Mucosa of descending colon (tissue), 3 donors: ENCODE data around the gene NEMP1. TPM values are rescaled to one million over a fixed set of nuclear protein-coding genes. Genes with fewer than 3 reads are reported as not detected.
A peak's percentile ranks its signal among the peaks of the same experiment; 100 is the strongest.

Experiments
- ATAC-seq: fragments of 200-7000 bp; cut with Tn5 transposase; one replicate; pipeline ENCODE4 v1.9.1; 2020; ENCODE audit warnings: mild to moderate bottlenecking, moderate library complexity
- DNase-seq, 3 donors: peaks; one replicate each; pipeline ENCODE4 v3.0.0-alpha.2; 2020
- H3K36me3 ChIP-seq: fragments of 200-600 bp; one replicate; pipeline ENCODE4 v1.8.0; 2021; ENCODE audit warnings: low read depth, mild to moderate bottlenecking
- H3K4me1 ChIP-seq: fragments of 200-600 bp; one replicate; pipeline ENCODE4 v1.8.0; 2021; ENCODE audit warnings: low read depth, mild to moderate bottlenecking
- H3K4me3 ChIP-seq: fragments of 200-600 bp; one replicate; pipeline ENCODE4 v1.8.0; 2021; ENCODE audit warnings: mild to moderate bottlenecking
- H3K9me3 ChIP-seq: fragments of 200-600 bp; one replicate; pipeline ENCODE4 v1.8.0; 2021; ENCODE audit warnings: mild to moderate bottlenecking
- intact Hi-C, 2 donors: fragments of 100-400 bp; cut with DNase I in 1 of 2; cut with micrococcal nuclease in 1 of 2; formaldehyde crosslinking; loops; one replicate each; pipeline versions ENCODE4 v1.11.0 to v1.11.1; 2022; cut with DNase I, micrococcal nuclease
- total RNA-seq, 3 donors: library from RNA; stranded (reverse); fragmentation: NEBNext Ultra II Directional in 2 of 3; extraction: Animal tissue kit (Norgen Biotek cat#: 25700) in 2 of 3; gene quantifications; one replicate each; pipeline versions ENCODE4 v1.2.1 to v1.2.4, GENCODE V29; 2021 to 2023
- TF ChIP-seq, protein P1 (sequence below): fragments of 200-600 bp; IDR thresholded peaks from one replicate; pipeline ENCODE4 v1.8.0; 2022; ENCODE audit warnings: antibody characterized with exemption, mild to moderate bottlenecking
- donor health status: DM: no; HTN: no; CAD: no; lungs with moderate emphysema.
- donor health status: DM: no; HTN: no; CAD: no.
- donor health status: DM: no; HTN: yes; CAD: no.

The NEMP1 gene
- total RNA-seq, 3 donors from 2014 or later: 6.3 to 16.9 (median 10.2) TPM

- no peaks in the 10 kb centered on the region for H3K36me3 ChIP-seq
- TF ChIP-seq, protein P1, sequence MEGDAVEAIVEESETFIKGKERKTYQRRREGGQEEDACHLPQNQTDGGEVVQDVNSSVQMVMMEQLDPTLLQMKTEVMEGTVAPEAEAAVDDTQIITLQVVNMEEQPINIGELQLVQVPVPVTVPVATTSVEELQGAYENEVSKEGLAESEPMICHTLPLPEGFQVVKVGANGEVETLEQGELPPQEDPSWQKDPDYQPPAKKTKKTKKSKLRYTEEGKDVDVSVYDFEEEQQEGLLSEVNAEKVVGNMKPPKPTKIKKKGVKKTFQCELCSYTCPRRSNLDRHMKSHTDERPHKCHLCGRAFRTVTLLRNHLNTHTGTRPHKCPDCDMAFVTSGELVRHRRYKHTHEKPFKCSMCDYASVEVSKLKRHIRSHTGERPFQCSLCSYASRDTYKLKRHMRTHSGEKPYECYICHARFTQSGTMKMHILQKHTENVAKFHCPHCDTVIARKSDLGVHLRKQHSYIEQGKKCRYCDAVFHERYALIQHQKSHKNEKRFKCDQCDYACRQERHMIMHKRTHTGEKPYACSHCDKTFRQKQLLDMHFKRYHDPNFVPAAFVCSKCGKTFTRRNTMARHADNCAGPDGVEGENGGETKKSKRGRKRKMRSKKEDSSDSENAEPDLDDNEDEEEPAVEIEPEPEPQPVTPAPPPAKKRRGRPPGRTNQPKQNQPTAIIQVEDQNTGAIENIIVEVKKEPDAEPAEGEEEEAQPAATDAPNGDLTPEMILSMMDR: no peak
- intact Hi-C loops: no loop called here
- peaks cover 32% of the 10 kb centered on the region for H3K4me1 ChIP-seq
- DNase-seq (peak; percentile 76 to 91 (median 83)), ATAC-seq (peak; percentile 36)
- no peaks in the 10 kb centered on the region for H3K9me3 ChIP-seq
- H3K4me3 ChIP-seq: no peak overlapping the region
Observed at GRCh38 chr12:57087691-57088353, 9.2 kb upstream of the NEMP1 start.

GRCh38 chr12:57087010-57087690 lies 8.6 kb upstream of the NEMP1 start:
- Histone ChIP-seq H3K4me1 (peaks cover 32% of the 10 kb centered on the region), H3K36me3 (no peaks in the 10 kb centered on the region), H3K9me3 (no peaks in the 10 kb centered on the region), H3K4me3 (peak overlapping the region; percentile 30)
- intact Hi-C loops: no loop called here
- TF ChIP-seq, protein P1: no peak
- DNase-seq (peak; percentile 84 to 94 (median 88)), ATAC-seq (peak; percentile 54)

DNA sequence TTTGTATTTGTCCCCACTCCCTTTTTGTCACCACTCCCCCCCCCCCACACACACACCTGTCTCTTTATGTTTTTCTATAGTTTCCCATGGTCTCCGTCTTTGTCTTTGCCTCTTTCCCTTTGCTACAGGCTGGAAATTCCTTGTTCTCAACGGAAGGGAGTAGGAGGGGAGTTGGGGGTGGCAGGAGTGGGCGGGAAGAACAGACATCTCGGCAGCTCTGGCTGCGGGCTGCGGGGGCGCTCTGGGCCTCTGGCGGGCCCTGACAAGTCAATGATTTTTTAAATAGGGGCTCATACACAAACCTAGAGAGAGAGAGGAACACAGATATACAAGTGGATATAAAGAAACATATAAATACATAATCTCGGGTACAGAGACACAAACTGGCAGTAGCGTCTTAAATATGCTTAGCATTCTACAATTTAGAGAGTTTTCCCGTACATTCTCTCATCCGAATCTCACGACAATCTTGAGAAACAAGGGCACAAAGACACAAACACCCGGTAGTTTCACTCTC lies 8.0 kb upstream of the NEMP1 start:
- Histone ChIP-seq H3K36me3 (no peaks in the 10 kb centered on the region), H3K9me3 (no peaks in the 10 kb centered on the region), H3K4me1 (peaks cover 32% of the 10 kb centered on the region), H3K4me3 (peak overlapping the region; percentile 30)
- intact Hi-C loops: no loop called here
- TF ChIP-seq, protein P1: no peak
- ATAC-seq: no peak
- DNase-seq: peak in 2 of 3 donors; percentile 52 to 81

GRCh38 chr12:57085999-57086492 lies 7.5 kb upstream of the NEMP1 start:
- TF ChIP-seq, protein P1: no peak
- Histone ChIP-seq H3K4me1 (peaks cover 28% of the 10 kb centered on the region), H3K9me3 (no peaks in the 10 kb centered on the region), H3K36me3 (no peaks in the 10 kb centered on the region), H3K4me3 (no peak overlapping the region)
- intact Hi-C loops: no loop called here
- no peak for ATAC-seq
- DNase-seq: peak in 1 of 3 donors; percentile 46

- no peaks in the 10 kb centered on the region for H3K36me3 ChIP-seq
- H3K9me3 ChIP-seq: no peaks in the 10 kb centered on the region
- no peak for ATAC-seq
- intact Hi-C loops: no loop called here
- peaks cover 11% of the 10 kb centered on the region for H3K4me1 ChIP-seq
- TF ChIP-seq, protein P1: no peak
- no peak overlapping the region for H3K4me3 ChIP-seq
- DNase-seq: no peak
Observed at GRCh38 chr12:57080855-57081254, 2.3 kb upstream of the NEMP1 start.
